Activated naive CD4-positive, alpha-beta T cell treated with anti-CD3 and anti-CD28 coated beads, Interleukin-2, amount 50 U/mL, for 24 hours (primary cell): ENCODE measurements around the gene CRELD2.

Experiments
- H3K27ac Mint-ChIP-seq: one replicate; pipeline ENCODE4 v1.8.0; 2021; ENCODE audit warnings: mild to moderate bottlenecking, mixed read lengths
- H3K27me3 Mint-ChIP-seq: one replicate; pipeline ENCODE4 v1.8.0; 2021; ENCODE audit warnings: mixed read lengths
- H3K36me3 Mint-ChIP-seq: one replicate; pipeline ENCODE4 v1.8.0; 2021; ENCODE audit warnings: mixed read lengths
- H3K4me1 Mint-ChIP-seq: one replicate; pipeline ENCODE4 v1.8.0; 2021; ENCODE audit warnings: mixed read lengths
- H3K4me3 Mint-ChIP-seq: one replicate; pipeline ENCODE4 v1.8.0; 2021; ENCODE audit warnings: mild to moderate bottlenecking, mixed read lengths
- H3K9me3 Mint-ChIP-seq: one replicate; pipeline ENCODE4 v1.8.0; 2021; ENCODE audit warnings: mixed read lengths

Gene CRELD2

GRCh38 chr22:49968313-49968830 is 49.9 kb downstream of the CRELD2 start:
- Mint-ChIP-seq H3K27ac (no peak overlapping the region), H3K4me1 (peaks cover 33% of the 10 kb centered on the region), H3K27me3 (no peaks in the 10 kb centered on the region), H3K36me3 (peaks cover 11% of the 10 kb centered on the region), H3K9me3 (no peaks in the 10 kb centered on the region), H3K4me3 (no peak overlapping the region)

GRCh38 chr22:49968831-49969661 is 50.6 kb downstream of the CRELD2 start:
- Mint-ChIP-seq H3K4me3 (no peak overlapping the region), H3K4me1 (peaks cover 26% of the 10 kb centered on the region), H3K27me3 (no peaks in the 10 kb centered on the region), H3K36me3 (peaks cover 4% of the 10 kb centered on the region), H3K9me3 (no peaks in the 10 kb centered on the region), H3K27ac (no peak overlapping the region)

- Mint-ChIP-seq H3K36me3 (no peaks in the 10 kb centered on the region), H3K4me1 (peaks cover 23% of the 10 kb centered on the region), H3K27ac (no peak overlapping the region), H3K27me3 (no peaks in the 10 kb centered on the region), H3K9me3 (no peaks in the 10 kb centered on the region), H3K4me3 (peak overlapping the region; percentile 85)
Observed at GRCh38 chr22:49969751-49970527, 51.5 kb downstream of the CRELD2 start.

- Mint-ChIP-seq H3K27me3 (no peaks in the 10 kb centered on the region), H3K9me3 (no peaks in the 10 kb centered on the region), H3K4me3 (peak overlapping the region; percentile 85), H3K27ac (peak overlapping the region; percentile 96), H3K36me3 (no peaks in the 10 kb centered on the region), H3K4me1 (peaks cover 26% of the 10 kb centered on the region)
Observed at GRCh38 chr22:49970528-49971231, 52.2 kb downstream of the CRELD2 start.

GRCh38 chr22:49971232-49972162 is 53.1 kb downstream of the CRELD2 start:
- Mint-ChIP-seq H3K4me3 (peak overlapping the region; percentile 85), H3K27ac (peak overlapping the region; percentile 96)

GRCh38 chr22:49972163-49973017 is 54.0 kb downstream of the CRELD2 start:
- Mint-ChIP-seq H3K4me1 (peaks cover 24% of the 10 kb centered on the region), H3K9me3 (no peaks in the 10 kb centered on the region), H3K4me3 (no peak overlapping the region), H3K36me3 (peaks cover 3% of the 10 kb centered on the region), H3K27ac (no peak overlapping the region), H3K27me3 (no peaks in the 10 kb centered on the region)

More at GRCh38 chr22:49971232-49972162, 53.1 kb downstream of the CRELD2 start:
- no peaks in the 10 kb centered on the region for H3K27me3 Mint-ChIP-seq
- no peaks in the 10 kb centered on the region for H3K36me3 Mint-ChIP-seq
- no peaks in the 10 kb centered on the region for H3K9me3 Mint-ChIP-seq
- H3K4me1 Mint-ChIP-seq: peaks cover 26% of the 10 kb centered on the region

- Mint-ChIP-seq H3K4me1 (peaks cover 23% of the 10 kb centered on the region), H3K4me3 (no peak overlapping the region), H3K27ac (no peak overlapping the region), H3K36me3 (peaks cover 3% of the 10 kb centered on the region), H3K9me3 (no peaks in the 10 kb centered on the region), H3K27me3 (no peaks in the 10 kb centered on the region)
Observed at GRCh38 chr22:49973018-49973961, 54.9 kb downstream of the CRELD2 start.

- peaks cover 1% of the 10 kb centered on the region for H3K27me3 Mint-ChIP-seq
- H3K4me1 Mint-ChIP-seq: peaks cover 31% of the 10 kb centered on the region
- H3K36me3 Mint-ChIP-seq: peaks cover 16% of the 10 kb centered on the region
- peaks cover 9% of the 10 kb centered on the region for H3K9me3 Mint-ChIP-seq
- H3K27ac Mint-ChIP-seq: peak overlapping the region; percentile 81
- H3K4me3 Mint-ChIP-seq: peak overlapping the region; percentile 47
Observed at GRCh38 chr22:49975543-49976389, 57.3 kb downstream of the CRELD2 start.

- H3K36me3 Mint-ChIP-seq: peaks cover 18% of the 10 kb centered on the region
- H3K9me3 Mint-ChIP-seq: peaks cover 9% of the 10 kb centered on the region
- peaks cover 1% of the 10 kb centered on the region for H3K27me3 Mint-ChIP-seq
- H3K4me1 Mint-ChIP-seq: peaks cover 31% of the 10 kb centered on the region
- peak overlapping the region; percentile 3 for H3K27ac Mint-ChIP-seq
- peak overlapping the region; percentile 47 for H3K4me3 Mint-ChIP-seq
Observed at GRCh38 chr22:49976439-49977175, 58.2 kb downstream of the CRELD2 start.
